Heart left ventricle (tissue), 13 donors: ENCODE data around the gene RSKR.

Experiments
- POLR2A ChIP-seq, 2 donors: fragments of 450-650 bp; IDR thresholded peaks; one replicate each; pipeline ENCODE4 v1.6.1; 2017; ENCODE audit warnings: antibody characterized with exemption in 2 of 2, mild to moderate bottlenecking in 2 of 2, moderate library complexity in 2 of 2
- TF ChIP-seq, protein P1 (sequence below), 12 donors: fragments of 200-600 bp; sonication (generic) in 4 of 12; IDR thresholded peaks; one replicate each; pipeline versions ENCODE4 v1.5.0 to v1.8.0; 2018 to 2022; ENCODE audit warnings: antibody characterized with exemption in 12 of 12, mild to moderate bottlenecking in 5 of 12
- donor health status: ischemic (EF 13 %, LVEDD 7.1; RV severe dilation, severe dysfunction).
- donor health status: DM: no; HTN: yes; CAD: no.
- donor health status: DM: no; HTN: no; CAD: no.
- donor health status: ischemic (EF 25% LVEDD 6.9; RV normal size, moderate dysfunction).
- donor health status: ischemic (EF 25% LVEDD 5.7; RV mildly dilated, moderate dysfunction).
- donor health status: ischemic (EF 35%, LVEDD 5.7; RV mildly dilated, moderate dysfunction).
- donor health status: nonischemic (EF 11% LVEDD 7.7; RV severe dilation, severe dysfunction).
- donor health status: DM: yes; HTN: yes; CAD: no.
- donor health status: PGD.
- donor health status: ischemic (EF 29% LVEDD 5.4; RV normal size, mild dysfunction).
- donor health status: nonischemic (EF 23%, LVEDD 6.1; RV moderate dilation, normal function).

DNA sequence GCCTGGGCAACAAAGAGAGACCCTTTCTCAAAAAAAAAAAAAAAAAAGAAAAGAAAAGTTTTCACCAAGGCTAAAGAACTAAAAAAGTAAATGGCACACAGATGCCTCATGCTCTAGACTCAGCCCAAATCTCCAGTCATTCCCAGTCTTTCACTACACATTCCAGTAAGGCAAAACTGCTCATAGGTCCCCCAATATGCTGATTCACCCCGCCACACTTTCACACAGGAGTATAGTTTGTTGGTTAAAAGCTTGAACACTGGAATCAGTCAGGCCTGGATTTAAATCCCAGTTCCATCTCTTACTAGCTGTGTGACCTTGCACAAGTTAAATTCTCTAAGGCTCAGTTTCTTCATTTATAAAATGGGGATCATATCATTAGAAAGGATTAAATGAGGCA, 44.5 kb downstream of the RSKR start:
- TF ChIP-seq, protein P1, sequence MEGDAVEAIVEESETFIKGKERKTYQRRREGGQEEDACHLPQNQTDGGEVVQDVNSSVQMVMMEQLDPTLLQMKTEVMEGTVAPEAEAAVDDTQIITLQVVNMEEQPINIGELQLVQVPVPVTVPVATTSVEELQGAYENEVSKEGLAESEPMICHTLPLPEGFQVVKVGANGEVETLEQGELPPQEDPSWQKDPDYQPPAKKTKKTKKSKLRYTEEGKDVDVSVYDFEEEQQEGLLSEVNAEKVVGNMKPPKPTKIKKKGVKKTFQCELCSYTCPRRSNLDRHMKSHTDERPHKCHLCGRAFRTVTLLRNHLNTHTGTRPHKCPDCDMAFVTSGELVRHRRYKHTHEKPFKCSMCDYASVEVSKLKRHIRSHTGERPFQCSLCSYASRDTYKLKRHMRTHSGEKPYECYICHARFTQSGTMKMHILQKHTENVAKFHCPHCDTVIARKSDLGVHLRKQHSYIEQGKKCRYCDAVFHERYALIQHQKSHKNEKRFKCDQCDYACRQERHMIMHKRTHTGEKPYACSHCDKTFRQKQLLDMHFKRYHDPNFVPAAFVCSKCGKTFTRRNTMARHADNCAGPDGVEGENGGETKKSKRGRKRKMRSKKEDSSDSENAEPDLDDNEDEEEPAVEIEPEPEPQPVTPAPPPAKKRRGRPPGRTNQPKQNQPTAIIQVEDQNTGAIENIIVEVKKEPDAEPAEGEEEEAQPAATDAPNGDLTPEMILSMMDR (IDR thresholded peaks at IDR 0.05), result no peak
- TF ChIP-seq POLR2A (IDR thresholded peaks at IDR 0.05), result no peak
